Esophagus squamous epithelium (tissue), 5 donors: ENCODE data around the gene ST6GAL1. TPM values are rescaled to one million over a fixed set of nuclear protein-coding genes. Genes with fewer than 3 reads are reported as not detected.

Experiments used
- DNase-seq: peaks from one replicate; lab custom pipeline; 2025; lab: John Stamatoyannopoulos, UW
- H3K27ac ChIP-seq, 4 donors: fragments of 200-600 bp; sonication (generic); one replicate each; pipeline ENCODE4 v1.5.1; 2016 to 2019; ENCODE audit warnings: mild to moderate bottlenecking in 1 of 4
- H3K27me3 ChIP-seq, 4 donors: fragments of 200-600 bp; sonication (generic); 1 replicate in 3 of 4; 2 replicates in 1 of 4; pipeline versions ENCODE4 v1.5.1 to v1.6.0; 2017 to 2021; ENCODE audit warnings: antibody characterized with exemption in 1 of 4
- H3K36me3 ChIP-seq, 3 donors: fragments of 200-600 bp; sonication (generic); one replicate each; pipeline ENCODE4 v1.5.1; 2016 to 2019
- H3K4me1 ChIP-seq, 3 donors: fragments of 200-600 bp; sonication (generic); one replicate each; pipeline ENCODE4 v1.5.1; 2017 to 2019
- H3K4me3 ChIP-seq, 4 donors: fragments of 200-600 bp; sonication (generic); 1 replicate in 3 of 4; 2 replicates in 1 of 4; pipeline ENCODE4 v1.5.1; 2016 to 2019; ENCODE audit warnings: mild to moderate bottlenecking in 2 of 4, moderate library complexity in 1 of 4
- H3K9me3 ChIP-seq, 3 donors: fragments of 200-600 bp; sonication (generic); one replicate each; pipeline ENCODE4 v1.5.1; 2016 to 2019
- CTCF ChIP-seq, 6 experiments: fragments of 450-650 bp in 4 of 6; fragments of 200-600 bp in 2 of 6; sonication (generic) in 2 of 6; IDR thresholded peaks; one replicate each; pipeline ENCODE4 v1.5.1; 2016 to 2019; ENCODE audit warnings: antibody characterized with exemption in 6 of 6, mild to moderate bottlenecking in 4 of 6, moderate library complexity in 4 of 6
- POLR2A ChIP-seq, 4 donors: fragments of 450-650 bp; IDR thresholded peaks; one replicate each; pipeline ENCODE4 v1.6.1; 2017; ENCODE audit warnings: antibody characterized with exemption in 4 of 4, mild to moderate bottlenecking in 4 of 4, moderate library complexity in 3 of 4
- WGBS, 2 donors: methylation state at CpG; one replicate each; pipeline ENCODE4 v1.1.5; 2018; 5-methylcytosine and 5-hydroxymethylcytosine counted together
- intact Hi-C: fragments of 100-400 bp; cut with DNase I; formaldehyde crosslinking; loops from one replicate; pipeline ENCODE4 v1.15.0; 2022
- total RNA-seq, 4 donors: library from RNA; depleted of rRNA; stranded (reverse); fragments of >200 nt; gene quantifications; one replicate each; pipeline ENCODE4 v1.1.0, GENCODE V29; 2016
- donor health status: DM: yes; HTN: yes; CAD: no.

The ST6GAL1 gene
- total RNA-seq, 4 donors from 2014 or later = 6.0 to 44.2 (median 15.2) TPM

GRCh38 chr3:186930641-186931531 is 560 bp downstream of the ST6GAL1 start:
- no peaks in the 10 kb centered on the region for H3K36me3 ChIP-seq
- intact Hi-C loops = no loop called here
- TF ChIP-seq POLR2A (IDR thresholded peaks at IDR 0.05) = peak in 1 of 4 donors; percentile 52
- peak in 2 of 6 experiments; percentile 3 to 4 for TF ChIP-seq CTCF (IDR thresholded peaks at IDR 0.05)
- H3K4me1 ChIP-seq = peaks cover 5 to 55% (median 15%) of the 10 kb centered on the region in 3 donors
- peak overlapping the region; percentile 76 to 89 (median 83) for H3K27ac ChIP-seq
- no peaks in the 10 kb centered on the region for H3K9me3 ChIP-seq
- H3K27me3 ChIP-seq = peaks cover 0 to 80% (median 0%) of the 10 kb centered on the region in 4 donors
- DNase-seq = peak; percentile 22
- H3K4me3 ChIP-seq = peak overlapping the region; percentile 58 to 86 (median 74)
- 0% methylated on average over 12 to 18 of the region's 76 CpGs for WGBS, 2 donors

GRCh38 chr3:186931532-186932280 is 1.4 kb downstream of the ST6GAL1 start:
- 1 to 3% methylated on average over 15 to 25 of the region's 32 CpGs for WGBS, 2 donors
- Histone ChIP-seq H3K36me3 (no peaks in the 10 kb centered on the region), H3K27me3 (peaks cover 0 to 77% (median 0%) of the 10 kb centered on the region in 4 donors), H3K4me1 (peaks cover 5 to 55% (median 15%) of the 10 kb centered on the region in 3 donors), H3K9me3 (no peaks in the 10 kb centered on the region), H3K4me3 (peak overlapping the region; percentile 58 to 86 (median 74)), H3K27ac (peak overlapping the region; percentile 76 to 89 (median 83))
- DNase-seq = no peak
- intact Hi-C loops = no loop called here
- TF ChIP-seq CTCF (IDR thresholded peaks at IDR 0.05) (no peak), POLR2A (IDR thresholded peaks at IDR 0.05) (peak in 1 of 4 donors; percentile 36)

- Histone ChIP-seq H3K27me3 (peaks cover 0 to 69% (median 0%) of the 10 kb centered on the region in 4 donors), H3K4me1 (peaks cover 5 to 55% (median 15%) of the 10 kb centered on the region in 3 donors), H3K4me3 (peak overlapping the region; percentile 58 to 86 (median 74)), H3K27ac (peak overlapping the region; percentile 76 to 89 (median 83)), H3K36me3 (no peaks in the 10 kb centered on the region), H3K9me3 (no peaks in the 10 kb centered on the region)
- DNase-seq = no peak
- 17 to 30% methylated on average over 15 of the region's 15 CpGs for WGBS, 2 donors
- intact Hi-C loops = no loop called here
- TF ChIP-seq CTCF (IDR thresholded peaks at IDR 0.05) (no peak), POLR2A (IDR thresholded peaks at IDR 0.05) (no peak)
Measured at GRCh38 chr3:186932281-186933181, 2.2 kb downstream of the ST6GAL1 start.

GRCh38 chr3:186933816-186934215 is 3.5 kb downstream of the ST6GAL1 start:
- intact Hi-C loops = no loop called here
- Histone ChIP-seq H3K4me1 (peaks cover 5 to 55% (median 15%) of the 10 kb centered on the region in 3 donors), H3K9me3 (no peaks in the 10 kb centered on the region), H3K27ac (peak overlapping the region in 3 of 4 donors; percentile 78 to 89 (median 88)), H3K27me3 (peaks cover 0 to 58% (median 0%) of the 10 kb centered on the region in 4 donors), H3K4me3 (no peak overlapping the region), H3K36me3 (no peaks in the 10 kb centered on the region)
- no peak for TF ChIP-seq POLR2A (IDR thresholded peaks at IDR 0.05)
- DNase-seq = no peak
- WGBS, 2 donors = 68 to 87% methylated on average over 2 of the region's 4 CpGs

GRCh38 chr3:186935133-186935532 is 4.8 kb downstream of the ST6GAL1 start:
- H3K27ac ChIP-seq = no peak overlapping the region
- intact Hi-C loops = no loop called here
- no peaks in the 10 kb centered on the region for H3K36me3 ChIP-seq
- peaks cover 0 to 44% (median 8%) of the 10 kb centered on the region in 3 donors for H3K4me1 ChIP-seq
- WGBS, 2 donors = 97 to 100% methylated on average over 6 of the region's 6 CpGs
- H3K4me3 ChIP-seq = no peak overlapping the region
- no peak for TF ChIP-seq CTCF (IDR thresholded peaks at IDR 0.05)
- TF ChIP-seq POLR2A (IDR thresholded peaks at IDR 0.05) = no peak
- DNase-seq = no peak
- peaks cover 0 to 45% (median 0%) of the 10 kb centered on the region in 4 donors for H3K27me3 ChIP-seq
- no peaks in the 10 kb centered on the region for H3K9me3 ChIP-seq
